ENCODE measurements around the gene NTRK3.

DNA sequence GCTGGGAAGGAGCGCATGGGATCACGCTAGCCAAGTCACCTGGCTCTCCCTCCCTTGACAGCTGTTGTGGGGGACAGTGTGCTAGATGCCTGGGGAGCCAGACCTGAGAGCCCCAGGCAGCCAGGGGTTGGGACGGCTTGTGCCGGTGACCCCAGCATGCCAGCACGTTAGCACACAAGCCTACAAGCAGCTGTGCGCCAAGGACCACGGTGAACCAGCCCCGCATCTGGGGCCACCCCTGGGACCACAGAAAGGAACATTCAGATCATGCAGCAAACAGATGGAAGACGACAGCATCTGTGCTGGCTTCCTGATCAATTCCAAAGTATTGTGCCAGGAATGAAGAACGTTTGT, 64.8 kb downstream of the NTRK3 start:
- TF ChIP-seq EZH2 (IDR thresholded peaks at IDR 0.05; ENCODE audit: low read length): no peak
- TF ChIP-seq, protein P1, sequence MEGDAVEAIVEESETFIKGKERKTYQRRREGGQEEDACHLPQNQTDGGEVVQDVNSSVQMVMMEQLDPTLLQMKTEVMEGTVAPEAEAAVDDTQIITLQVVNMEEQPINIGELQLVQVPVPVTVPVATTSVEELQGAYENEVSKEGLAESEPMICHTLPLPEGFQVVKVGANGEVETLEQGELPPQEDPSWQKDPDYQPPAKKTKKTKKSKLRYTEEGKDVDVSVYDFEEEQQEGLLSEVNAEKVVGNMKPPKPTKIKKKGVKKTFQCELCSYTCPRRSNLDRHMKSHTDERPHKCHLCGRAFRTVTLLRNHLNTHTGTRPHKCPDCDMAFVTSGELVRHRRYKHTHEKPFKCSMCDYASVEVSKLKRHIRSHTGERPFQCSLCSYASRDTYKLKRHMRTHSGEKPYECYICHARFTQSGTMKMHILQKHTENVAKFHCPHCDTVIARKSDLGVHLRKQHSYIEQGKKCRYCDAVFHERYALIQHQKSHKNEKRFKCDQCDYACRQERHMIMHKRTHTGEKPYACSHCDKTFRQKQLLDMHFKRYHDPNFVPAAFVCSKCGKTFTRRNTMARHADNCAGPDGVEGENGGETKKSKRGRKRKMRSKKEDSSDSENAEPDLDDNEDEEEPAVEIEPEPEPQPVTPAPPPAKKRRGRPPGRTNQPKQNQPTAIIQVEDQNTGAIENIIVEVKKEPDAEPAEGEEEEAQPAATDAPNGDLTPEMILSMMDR (optimal IDR thresholded peaks at IDR 0.05 in 1 of 3, IDR thresholded peaks at IDR 0.05 in 1 of 3, conservative IDR thresholded peaks at IDR 0.05 in 1 of 3; ENCODE audit: extremely low read depth in 1 of 3, insufficient read depth in 2 of 3, low read length in 3 of 3): no peak
